Lower lobe of right lung (tissue), 2 donors: ENCODE data around the gene URM1. TPM values are rescaled to one million over a fixed set of nuclear protein-coding genes. Genes with fewer than 3 reads are reported as not detected.

Experiments
- ATAC-seq, 2 donors: fragments of 200-7000 bp; cut with Tn5 transposase; one replicate each; pipeline ENCODE4 v1.9.1; 2020 to 2022; ENCODE audit warnings: mild to moderate bottlenecking in 2 of 2, moderate library complexity in 2 of 2
- DNase-seq: peaks from one replicate; pipeline ENCODE4 v3.0.0-alpha.2; 2020
- H3K27ac ChIP-seq: fragments of 200-600 bp; one replicate; pipeline ENCODE4 v1.8.0; 2022
- H3K27me3 ChIP-seq: fragments of 200-600 bp; one replicate; pipeline ENCODE4 v1.8.0; 2022; ENCODE audit warnings: low read depth
- H3K36me3 ChIP-seq: fragments of 200-600 bp; one replicate; pipeline ENCODE4 v1.8.0; 2022; ENCODE audit warnings: mild to moderate bottlenecking
- H3K4me1 ChIP-seq: fragments of 200-600 bp; one replicate; pipeline ENCODE4 v1.8.0; 2022
- H3K4me3 ChIP-seq: fragments of 200-600 bp; one replicate; pipeline ENCODE4 v1.8.0; 2022; ENCODE audit warnings: mild to moderate bottlenecking
- H3K9me3 ChIP-seq: fragments of 200-600 bp; one replicate; pipeline ENCODE4 v1.8.0; 2022
- intact Hi-C: fragments of 100-400 bp; cut with DNase I; formaldehyde crosslinking; loops from one replicate; pipeline ENCODE4 v1.11.0; 2022
- total RNA-seq: library from RNA; stranded (reverse); fragmentation: NEBNext Ultra II Directional; extraction: Animal tissue kit (Norgen Biotek cat#: 25700); gene quantifications from one replicate; pipeline ENCODE4 v1.2.1, GENCODE V29; 2021
- TF ChIP-seq, protein P1 (sequence below): fragments of 200-600 bp; IDR thresholded peaks from one replicate; pipeline ENCODE4 v1.8.0; 2022; ENCODE audit warnings: antibody characterized with exemption, mild to moderate bottlenecking
- donor health status: DM: no; HTN: yes; CAD: no; lungs with severe emphysema.

URM1 gene
- total RNA-seq, 1 donor from 2014 or later = 49.0 TPM

DNA sequence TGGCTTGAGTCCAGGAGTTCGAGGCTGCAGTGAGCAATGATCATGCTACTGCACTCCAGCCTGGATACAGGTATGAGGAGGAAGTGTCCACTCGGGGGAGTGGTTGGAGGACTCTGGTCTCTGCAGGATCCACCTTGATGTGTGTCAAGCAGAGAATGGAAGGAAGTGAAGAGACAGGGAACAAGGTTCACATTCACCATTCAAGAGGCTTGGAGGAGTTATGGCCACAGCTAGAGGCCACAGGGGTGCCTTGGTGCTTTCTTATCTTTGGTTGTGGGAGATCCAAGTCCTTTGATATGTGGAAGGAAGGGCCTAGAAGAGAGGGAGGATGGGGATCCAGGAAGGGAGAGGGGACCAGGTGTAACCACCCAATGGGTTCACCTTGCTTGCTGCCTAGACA, 44.1 kb downstream of the URM1 start:
- no peaks in the 10 kb centered on the region for H3K9me3 ChIP-seq
- no peak overlapping the region for H3K27ac ChIP-seq
- peaks cover 14% of the 10 kb centered on the region for H3K4me1 ChIP-seq
- ATAC-seq (no peak), DNase-seq (no peak)
- H3K4me3 ChIP-seq = no peak overlapping the region
- peaks cover 59% of the 10 kb centered on the region for H3K27me3 ChIP-seq
- no peaks in the 10 kb centered on the region for H3K36me3 ChIP-seq
- TF ChIP-seq, protein P1, sequence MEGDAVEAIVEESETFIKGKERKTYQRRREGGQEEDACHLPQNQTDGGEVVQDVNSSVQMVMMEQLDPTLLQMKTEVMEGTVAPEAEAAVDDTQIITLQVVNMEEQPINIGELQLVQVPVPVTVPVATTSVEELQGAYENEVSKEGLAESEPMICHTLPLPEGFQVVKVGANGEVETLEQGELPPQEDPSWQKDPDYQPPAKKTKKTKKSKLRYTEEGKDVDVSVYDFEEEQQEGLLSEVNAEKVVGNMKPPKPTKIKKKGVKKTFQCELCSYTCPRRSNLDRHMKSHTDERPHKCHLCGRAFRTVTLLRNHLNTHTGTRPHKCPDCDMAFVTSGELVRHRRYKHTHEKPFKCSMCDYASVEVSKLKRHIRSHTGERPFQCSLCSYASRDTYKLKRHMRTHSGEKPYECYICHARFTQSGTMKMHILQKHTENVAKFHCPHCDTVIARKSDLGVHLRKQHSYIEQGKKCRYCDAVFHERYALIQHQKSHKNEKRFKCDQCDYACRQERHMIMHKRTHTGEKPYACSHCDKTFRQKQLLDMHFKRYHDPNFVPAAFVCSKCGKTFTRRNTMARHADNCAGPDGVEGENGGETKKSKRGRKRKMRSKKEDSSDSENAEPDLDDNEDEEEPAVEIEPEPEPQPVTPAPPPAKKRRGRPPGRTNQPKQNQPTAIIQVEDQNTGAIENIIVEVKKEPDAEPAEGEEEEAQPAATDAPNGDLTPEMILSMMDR = no peak
- intact Hi-C loops = no loop called here

DNA sequence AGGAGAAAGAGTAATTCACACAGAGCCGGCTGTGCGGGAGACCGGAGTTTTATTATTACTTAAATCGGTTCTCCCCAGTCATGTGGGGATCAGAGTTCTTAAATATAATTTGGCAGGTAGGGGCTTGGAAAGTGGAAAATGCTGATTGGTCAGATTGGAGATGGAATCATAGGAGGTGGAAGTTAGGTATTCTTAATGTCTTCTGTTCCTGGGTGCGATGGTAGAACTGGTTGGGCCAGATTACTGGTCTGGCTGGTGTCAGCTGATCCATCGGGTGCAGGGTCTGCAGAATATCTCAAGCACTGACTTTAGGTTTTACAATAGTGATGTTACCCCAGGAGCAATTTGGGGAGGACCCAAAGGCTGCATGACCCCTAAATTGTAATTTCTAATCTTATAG, 44.8 kb downstream of the URM1 start:
- H3K4me3 ChIP-seq = no peak overlapping the region
- no peak for DNase-seq
- no peak overlapping the region for H3K27ac ChIP-seq
- TF ChIP-seq, protein P1 = no peak
- H3K36me3 ChIP-seq = no peaks in the 10 kb centered on the region
- intact Hi-C loops = no loop called here
- H3K9me3 ChIP-seq = no peaks in the 10 kb centered on the region
- H3K27me3 ChIP-seq = peaks cover 59% of the 10 kb centered on the region
- H3K4me1 ChIP-seq = peaks cover 17% of the 10 kb centered on the region
- ATAC-seq = no peak

DNA sequence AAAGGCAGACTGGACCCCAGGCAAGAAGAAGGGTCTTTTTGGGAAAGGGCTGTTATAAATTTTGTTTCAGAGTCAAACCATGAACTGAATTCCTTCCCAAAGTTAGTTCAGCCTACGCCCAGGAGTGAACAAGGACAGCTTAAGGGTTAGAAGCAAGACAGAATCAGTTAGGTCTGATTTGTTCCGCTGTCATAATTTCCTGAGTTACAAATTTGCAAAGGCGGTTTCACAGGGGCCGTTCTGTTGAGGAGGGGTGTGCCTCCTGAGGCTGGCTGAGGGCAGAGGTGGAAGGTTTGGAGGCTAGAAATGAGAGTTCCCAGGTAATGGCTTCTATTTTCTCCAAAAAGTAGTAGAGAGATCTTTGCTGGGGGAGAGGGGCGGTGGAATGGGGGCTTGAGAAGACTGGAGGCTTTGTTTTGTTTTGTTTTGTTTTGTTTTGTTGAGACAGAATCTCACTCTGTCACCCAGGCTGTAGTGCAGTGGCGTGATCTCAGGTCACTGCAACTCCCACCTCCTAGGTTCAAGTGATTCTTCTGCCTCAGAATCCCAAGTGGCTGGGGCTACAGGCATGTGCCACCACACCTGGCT, 45.4 kb downstream of the URM1 start:
- ATAC-seq (no peak), DNase-seq (no peak)
- intact Hi-C loops = no loop called here
- Histone ChIP-seq H3K4me1 (peaks cover 22% of the 10 kb centered on the region), H3K9me3 (no peaks in the 10 kb centered on the region), H3K27me3 (peaks cover 59% of the 10 kb centered on the region), H3K4me3 (no peak overlapping the region), H3K27ac (no peak overlapping the region), H3K36me3 (no peaks in the 10 kb centered on the region)
- TF ChIP-seq, protein P1 = no peak

DNA sequence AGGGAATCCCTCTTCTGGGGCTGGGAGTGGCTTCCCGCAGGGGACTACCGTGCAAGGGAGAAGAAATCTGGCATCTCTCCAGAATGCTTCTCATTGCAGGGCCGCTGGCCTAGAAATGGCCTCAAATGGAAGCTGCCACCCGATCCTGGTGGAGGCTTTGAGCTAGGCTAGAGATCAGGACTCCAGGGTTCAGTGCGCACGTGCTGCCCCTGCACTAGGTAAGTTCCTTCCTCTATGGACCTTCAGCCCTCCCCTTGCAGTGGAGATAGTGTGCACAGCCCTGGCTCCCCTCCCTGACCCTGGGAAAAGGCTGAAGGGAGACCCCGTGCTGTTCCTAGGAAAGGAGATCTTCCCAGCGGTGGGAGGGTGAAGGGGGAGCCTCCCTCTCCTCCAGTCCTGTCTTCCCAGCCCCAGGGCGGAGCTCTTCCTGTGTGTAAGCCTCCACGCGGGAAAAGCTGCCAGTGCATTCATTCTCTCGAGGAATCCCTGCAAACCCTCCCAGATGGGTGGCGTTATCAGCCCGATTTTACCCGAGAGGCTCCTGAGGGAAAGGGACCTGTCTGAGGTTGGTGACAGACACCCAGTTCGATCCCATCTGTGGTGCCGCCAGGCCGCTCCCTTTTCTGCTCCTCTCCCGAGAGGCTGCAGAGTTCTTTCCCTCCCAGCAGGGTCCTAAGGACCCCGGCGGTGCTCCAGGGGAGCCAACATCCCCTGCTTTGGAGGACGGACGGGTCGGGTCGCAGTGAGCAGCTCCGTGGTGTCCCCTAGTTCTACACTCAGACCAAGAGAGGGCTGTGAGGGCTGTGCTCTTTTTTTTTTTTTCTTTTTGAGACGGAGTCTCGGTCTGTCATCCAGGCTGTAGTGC, 48.1 kb downstream of the URM1 start:
- no peak overlapping the region for H3K27ac ChIP-seq
- no peak for ATAC-seq

DNA sequence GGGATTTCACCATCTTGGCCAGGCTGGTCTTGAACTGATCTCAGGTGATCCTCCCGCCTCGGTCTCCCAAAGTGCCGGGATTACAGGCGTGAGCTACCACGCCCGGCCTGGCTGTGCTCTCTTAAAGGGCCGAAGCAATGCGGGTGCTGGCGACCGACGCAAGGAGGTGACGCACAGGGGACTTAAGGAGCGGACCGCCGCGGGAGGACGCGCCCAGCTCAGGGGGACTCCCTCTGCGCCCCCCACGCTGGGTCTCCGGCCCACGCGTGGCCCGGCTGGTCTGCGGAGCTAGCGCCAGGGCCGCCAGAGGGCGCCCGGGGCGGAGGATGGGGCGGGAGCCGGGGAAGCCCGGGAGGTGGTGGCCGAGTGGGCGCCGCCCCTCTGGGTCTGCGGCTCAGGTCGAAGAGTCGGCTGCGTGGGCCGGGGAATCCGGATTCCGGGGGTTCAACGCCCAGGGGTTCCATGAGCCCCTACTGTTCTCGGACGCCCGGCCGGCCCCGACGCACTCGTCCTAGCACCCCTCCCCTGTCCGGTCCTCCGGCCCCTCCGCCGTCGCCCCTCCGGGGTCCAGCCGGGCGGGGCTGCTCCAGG, 49.0 kb downstream of the URM1 start:
- H3K4me1 ChIP-seq = peaks cover 25% of the 10 kb centered on the region
- H3K27ac ChIP-seq = peak overlapping the region; percentile 69
- intact Hi-C loops = no loop called here
- H3K9me3 ChIP-seq = no peaks in the 10 kb centered on the region
- H3K27me3 ChIP-seq = peaks cover 36% of the 10 kb centered on the region
- ATAC-seq (peak; percentile 94 to 96), DNase-seq (peak; percentile 81)
- no peaks in the 10 kb centered on the region for H3K36me3 ChIP-seq
- H3K4me3 ChIP-seq = peak overlapping the region; percentile 98
- TF ChIP-seq, protein P1 = peak; percentile 91

More for the DNA sequence above, 48.1 kb downstream of the URM1 start:
- intact Hi-C loops = no loop called here
- Histone ChIP-seq H3K27me3 (peaks cover 44% of the 10 kb centered on the region), H3K4me3 (peak overlapping the region; percentile 98), H3K9me3 (no peaks in the 10 kb centered on the region), H3K4me1 (peaks cover 25% of the 10 kb centered on the region), H3K36me3 (no peaks in the 10 kb centered on the region)
- DNase-seq = no peak
- TF ChIP-seq, protein P1 = no peak
